Hepatocyte (in vitro differentiated cells): ENCODE measurements around the gene FKBP1B. TPM values are rescaled to one million over a fixed set of nuclear protein-coding genes. Genes with fewer than 3 reads are reported as not detected.
"Not testable (repeated sequence)": the region's sequence is repeated elsewhere in the genome, so short reads cannot be mapped to it uniquely, and the experiment has no call there.

ENCODE experiments used
- DNase-seq: peaks from one replicate; pipeline ENCODE4 v3.0.0-alpha.2; 2016; ENCODE audit warnings: low spot score
- H2AFZ ChIP-seq: fragments of 200-600 bp; sonication (generic); 2 replicates; pipeline ENCODE4 v1.6.0; 2016; ENCODE audit warnings: antibody characterized with exemption, mild to moderate bottlenecking
- H3K27ac ChIP-seq: fragments of 200-600 bp; sonication (generic); 2 replicates; pipeline ENCODE4 v1.5.1; 2016; ENCODE audit warnings: mild to moderate bottlenecking
- H3K27me3 ChIP-seq: fragments of 200-600 bp; sonication (generic); 2 replicates; pipeline ENCODE4 v1.6.1; 2016
- H3K36me3 ChIP-seq: fragments of 200-600 bp; sonication (generic); replicated peaks from 2 replicates; pipeline ENCODE4 v1.5.1; 2016; ENCODE audit warnings: low read depth; ENCODE audit not compliant: insufficient read depth
- H3K4me1 ChIP-seq: fragments of 200-600 bp; sonication (generic); 2 replicates; pipeline ENCODE4 v1.5.1; 2016; ENCODE audit warnings: mild to moderate bottlenecking, moderate library complexity; ENCODE audit not compliant: insufficient read depth
- H3K4me2 ChIP-seq: fragments of 200-600 bp; sonication (generic); 2 replicates; pipeline ENCODE4 v1.6.0; 2016
- H3K4me3 ChIP-seq: fragments of 200-600 bp; sonication (generic); 2 replicates; pipeline ENCODE4 v1.5.1; 2016; ENCODE audit warnings: mild to moderate bottlenecking
- H3K79me2 ChIP-seq: fragments of 200-600 bp; sonication (generic); 2 replicates; pipeline ENCODE4 v1.6.0; 2017; ENCODE audit warnings: mild to moderate bottlenecking
- H3K9me2 ChIP-seq: fragments of 200-600 bp; sonication (generic); replicated peaks from 2 replicates; pipeline ENCODE4 v1.6.0; 2017; ENCODE audit warnings: mild to moderate bottlenecking; ENCODE audit not compliant: insufficient read depth
- H3K9me3 ChIP-seq: fragments of 200-600 bp; sonication (generic); 2 replicates; pipeline ENCODE4 v1.5.1; 2016; ENCODE audit warnings: low read depth, mild to moderate bottlenecking
- H4K20me1 ChIP-seq: fragments of 200-600 bp; sonication (generic); 2 replicates; pipeline ENCODE4 v1.6.0; 2016; ENCODE audit warnings: mild to moderate bottlenecking; ENCODE audit not compliant: insufficient read depth, poor library complexity, severe bottlenecking
- EZH2 ChIP-seq: fragments of 200-600 bp; sonication (generic); IDR thresholded peaks from 2 replicates; pipeline ENCODE4 v1.6.1; 2016; ENCODE audit warnings: antibody characterized with exemption, mild to moderate bottlenecking, borderline replicate concordance
- EZH2phosphoT487 ChIP-seq: fragments of 200-600 bp; sonication (generic); IDR thresholded peaks from one replicate; pipeline ENCODE4 v1.6.1; 2018; ENCODE audit warnings: antibody characterized with exemption, mild to moderate bottlenecking, low read depth, moderate library complexity; ENCODE audit not compliant: unreplicated experiment, severe bottlenecking
- WGBS: methylation state at CpG from one replicate; pipeline ENCODE4 v1.1.6; 2016; ENCODE audit warnings: low lambda C conversion rate; ENCODE audit errors: missing lambda C conversion rate; 5-methylcytosine and 5-hydroxymethylcytosine counted together
- polyA plus RNA-seq: library from polyadenylated mRNA; unstranded; fragments of >200 nt; fragmentation: Nextera tagmentation; extraction: Ambion mirVana; gene quantifications from 2 replicates; pipeline ENCODE4 v1.2.1, GENCODE V29; 2016
- total RNA-seq: library from RNA; depleted of rRNA; stranded (reverse); fragments of >200 nt; gene quantifications from 2 replicates; pipeline ENCODE4 v1.2.3, GENCODE V29; 2014
- TF ChIP-seq, protein P1 (sequence below): fragments of 200-600 bp; sonication (generic); IDR thresholded peaks from 2 replicates; pipeline ENCODE4 v1.5.1; 2016; ENCODE audit warnings: antibody characterized with exemption, mild to moderate bottlenecking; ENCODE audit not compliant: poor library complexity

FKBP1B gene
- total and polyA plus RNA-seq, 2 experiments from 2014 or later = 20.2 to 37.2 TPM

DNA sequence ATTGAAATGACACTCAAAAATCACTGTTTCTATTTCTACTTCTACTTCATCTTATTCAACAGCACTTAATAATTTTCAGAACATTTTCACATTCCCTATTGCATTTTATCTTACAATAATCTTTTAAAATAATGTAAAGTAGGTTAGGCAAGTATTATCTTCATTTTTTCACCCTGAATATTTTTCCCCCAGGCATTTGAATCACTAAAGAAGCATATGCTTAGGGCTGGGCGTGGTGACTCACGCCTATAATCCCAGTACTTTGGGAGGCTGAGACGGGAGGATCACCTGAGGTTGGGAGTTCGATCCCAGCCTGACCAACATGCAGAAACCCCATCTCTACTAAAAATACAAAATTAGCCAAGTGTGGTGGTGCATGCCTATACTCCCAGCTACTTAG lies 9.0 kb upstream of the FKBP1B start:
- Histone ChIP-seq H3K36me3 (no peaks in the 10 kb centered on the region), H3K79me2 (peaks cover 5% of the 10 kb centered on the region), H3K4me2 (no peak overlapping the region), H3K27me3 (no peaks in the 10 kb centered on the region), H3K4me3 (no peak overlapping the region), H3K9me2 (no peaks in the 10 kb centered on the region), H3K4me1 (no peaks in the 10 kb centered on the region), H3K9me3 (no peaks in the 10 kb centered on the region), H4K20me1 (no peaks in the 10 kb centered on the region), H3K27ac (no peak overlapping the region), H2AFZ (no peak overlapping the region)
- TF ChIP-seq, protein P1, sequence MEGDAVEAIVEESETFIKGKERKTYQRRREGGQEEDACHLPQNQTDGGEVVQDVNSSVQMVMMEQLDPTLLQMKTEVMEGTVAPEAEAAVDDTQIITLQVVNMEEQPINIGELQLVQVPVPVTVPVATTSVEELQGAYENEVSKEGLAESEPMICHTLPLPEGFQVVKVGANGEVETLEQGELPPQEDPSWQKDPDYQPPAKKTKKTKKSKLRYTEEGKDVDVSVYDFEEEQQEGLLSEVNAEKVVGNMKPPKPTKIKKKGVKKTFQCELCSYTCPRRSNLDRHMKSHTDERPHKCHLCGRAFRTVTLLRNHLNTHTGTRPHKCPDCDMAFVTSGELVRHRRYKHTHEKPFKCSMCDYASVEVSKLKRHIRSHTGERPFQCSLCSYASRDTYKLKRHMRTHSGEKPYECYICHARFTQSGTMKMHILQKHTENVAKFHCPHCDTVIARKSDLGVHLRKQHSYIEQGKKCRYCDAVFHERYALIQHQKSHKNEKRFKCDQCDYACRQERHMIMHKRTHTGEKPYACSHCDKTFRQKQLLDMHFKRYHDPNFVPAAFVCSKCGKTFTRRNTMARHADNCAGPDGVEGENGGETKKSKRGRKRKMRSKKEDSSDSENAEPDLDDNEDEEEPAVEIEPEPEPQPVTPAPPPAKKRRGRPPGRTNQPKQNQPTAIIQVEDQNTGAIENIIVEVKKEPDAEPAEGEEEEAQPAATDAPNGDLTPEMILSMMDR = no peak
- TF ChIP-seq EZH2 (no peak), EZH2phosphoT487 (no peak)
- WGBS = 97% methylated on average over 4 of the region's 4 CpGs
- DNase-seq = no peak

GRCh38 chr2:24043133-24043532 lies 6.4 kb upstream of the FKBP1B start:
- not testable (repeated sequence) for H3K36me3 ChIP-seq, H3K27ac ChIP-seq, H4K20me1 ChIP-seq, H3K4me2 ChIP-seq, H3K9me2 ChIP-seq, H2AFZ ChIP-seq, H3K4me3 ChIP-seq, H3K27me3 ChIP-seq, DNase-seq, H3K9me3 ChIP-seq, H3K4me1 ChIP-seq, H3K79me2 ChIP-seq
- WGBS = 97% methylated on average over 6 of the region's 6 CpGs

DNA sequence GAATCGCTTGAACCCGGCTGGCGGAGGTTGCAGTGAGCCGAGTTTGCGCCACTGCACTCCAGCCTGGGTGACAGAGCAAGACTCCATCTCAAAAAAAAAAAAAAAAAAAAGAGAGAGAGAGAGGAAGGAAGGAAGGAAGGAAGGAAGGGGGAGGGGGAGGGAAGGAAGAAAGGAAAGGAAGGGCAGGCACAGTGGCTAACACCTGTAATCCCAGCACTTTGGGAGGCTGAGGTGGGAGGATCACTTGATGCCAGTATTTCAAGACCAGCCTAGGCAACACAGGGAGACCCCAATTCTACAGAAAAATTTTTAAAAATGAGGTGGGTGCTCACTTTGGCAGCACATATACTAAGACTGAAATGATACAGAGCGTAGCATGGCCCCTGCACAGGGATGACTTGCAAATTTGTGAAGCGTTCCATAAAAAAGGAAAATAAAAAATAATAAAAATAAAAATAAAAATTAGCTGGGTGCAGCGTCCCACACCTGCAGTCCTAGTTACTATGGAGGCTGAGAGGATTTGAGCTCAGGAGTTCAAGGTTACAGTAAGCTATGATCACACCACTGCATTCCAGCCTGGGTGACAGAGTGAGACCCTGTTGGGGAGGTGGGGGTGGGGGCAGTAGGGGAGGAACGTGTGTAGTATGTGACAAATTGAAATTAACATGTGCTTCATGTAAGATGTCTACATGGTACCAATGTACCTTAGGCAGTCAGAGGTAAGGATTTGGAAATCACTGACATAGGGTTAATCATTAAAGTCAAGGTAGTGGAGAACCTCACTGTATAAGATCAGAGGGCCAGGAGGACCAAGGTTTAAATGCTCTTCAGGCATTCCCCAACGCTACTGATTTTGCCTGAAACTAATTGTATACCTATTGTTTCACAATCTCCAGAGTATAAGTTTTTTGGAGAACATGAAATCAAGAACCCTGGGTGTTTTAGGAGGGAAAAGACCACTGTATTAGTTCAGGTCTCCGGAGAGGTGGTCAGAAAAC lies 3.7 kb upstream of the FKBP1B start:
- peak overlapping the region; percentile 76 for H3K4me2 ChIP-seq

DNA sequence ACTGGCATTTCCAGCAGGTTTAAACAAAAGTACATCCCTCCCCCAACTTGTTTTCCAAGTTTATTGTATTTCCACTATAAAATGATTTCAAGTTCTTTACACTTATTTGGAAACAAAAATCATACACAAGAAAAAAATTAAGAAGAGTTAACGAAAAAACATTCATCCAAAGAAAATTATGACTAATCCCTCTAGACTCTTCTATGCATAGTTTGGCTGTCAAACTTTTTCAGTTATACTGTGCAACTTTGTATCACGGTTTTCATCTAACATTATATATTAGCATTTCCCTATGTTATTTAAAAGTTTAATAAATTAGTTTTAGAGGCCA lies 3.0 kb upstream of the FKBP1B start:
- 1% methylated on average over 2 of the region's 2 CpGs for WGBS
- Histone ChIP-seq H3K9me3 (no peaks in the 10 kb centered on the region), H3K27me3 (no peaks in the 10 kb centered on the region), H4K20me1 (no peaks in the 10 kb centered on the region), H3K4me1 (peaks cover 10% of the 10 kb centered on the region), H3K9me2 (no peaks in the 10 kb centered on the region), H2AFZ (peak overlapping the region; percentile 51), H3K4me2 (peak overlapping the region; percentile 76), H3K4me3 (peak overlapping the region; percentile 45), H3K36me3 (no peaks in the 10 kb centered on the region), H3K79me2 (peaks cover 5% of the 10 kb centered on the region), H3K27ac (no peak overlapping the region)
- TF ChIP-seq, protein P1 = no peak
- TF ChIP-seq EZH2 = no peak
- TF ChIP-seq EZH2phosphoT487 = no peak
- no peak for DNase-seq

More for the DNA sequence above, 3.7 kb upstream of the FKBP1B start:
- Histone ChIP-seq H3K9me2 (no peaks in the 10 kb centered on the region), H2AFZ (no peak overlapping the region), H3K4me3 (peak overlapping the region; percentile 45), H3K27ac (no peak overlapping the region), H3K27me3 (no peaks in the 10 kb centered on the region), H4K20me1 (no peaks in the 10 kb centered on the region), H3K36me3 (no peaks in the 10 kb centered on the region), H3K79me2 (peaks cover 9% of the 10 kb centered on the region), H3K9me3 (no peaks in the 10 kb centered on the region), H3K4me1 (peaks cover 10% of the 10 kb centered on the region)
- TF ChIP-seq, protein P1 = no peak
- TF ChIP-seq EZH2phosphoT487 = no peak
- no peak for TF ChIP-seq EZH2
- WGBS = 84% methylated on average over 11 of the region's 11 CpGs
- no peak for DNase-seq
